CD4-positive, CD25-positive, alpha-beta regulatory T cell (primary cell): ENCODE results near the gene MDM1. TPM values are rescaled to one million over a fixed set of nuclear protein-coding genes. Genes with fewer than 3 reads are reported as not detected.

Source experiments
- ATAC-seq, 2 donors: fragments of 150-1000 bp; cut with Tn5 transposase; one replicate each; pipeline ENCODE4 v1.10.0; 2021; ENCODE audit warnings: low read depth in 2 of 2, moderate number of reproducible peaks in 2 of 2, moderate library complexity in 1 of 2
- DNase-seq, 3 donors: peaks; one replicate each; pipeline versions ENCODE4 v3.0.0 to v3.0.0-alpha.2; 2012 to 2022; ENCODE audit warnings: mixed read lengths in 1 of 3
- H3K27ac ChIP-seq: one replicate; pipeline ENCODE4 v1.7.0; 2013; ENCODE audit warnings: mild to moderate bottlenecking, low read length; ENCODE audit not compliant: insufficient read depth, poor library complexity, severe bottlenecking
- H3K27me3 ChIP-seq: one replicate; pipeline ENCODE4 v1.7.0; 2013; ENCODE audit warnings: low read length; ENCODE audit not compliant: control insufficient read depth, insufficient read depth
- H3K36me3 ChIP-seq: one replicate; pipeline ENCODE4 v1.7.0; 2013; ENCODE audit warnings: mild to moderate bottlenecking, low read length, moderate library complexity; ENCODE audit not compliant: control insufficient read depth, insufficient read depth
- H3K4me1 ChIP-seq: 2 replicates; pipeline ENCODE4 v1.7.0; 2013; ENCODE audit warnings: mild to moderate bottlenecking, low read length; ENCODE audit not compliant: insufficient read depth, control insufficient read depth, poor library complexity, severe bottlenecking
- H3K4me3 ChIP-seq: one replicate; pipeline ENCODE4 v1.7.0; 2013; ENCODE audit warnings: low read depth, mild to moderate bottlenecking, low read length, moderate library complexity
- H3K9me3 ChIP-seq, 2 experiments: 1 replicate in 1 of 2; 2 replicates in 1 of 2; pipeline ENCODE4 v1.7.0; 2013; ENCODE audit warnings: low read length in 2 of 2, mild to moderate bottlenecking in 1 of 2, moderate library complexity in 1 of 2; ENCODE audit not compliant: control insufficient read depth in 2 of 2
- H3K27ac Mint-ChIP-seq, 3 donors: one replicate each; pipeline ENCODE4 v1.8.0; 2020 to 2022; ENCODE audit warnings: mild to moderate bottlenecking in 3 of 3, mixed read lengths in 3 of 3, moderate library complexity in 2 of 3
- H3K27me3 Mint-ChIP-seq: one replicate; pipeline ENCODE4 v1.8.0; 2022; ENCODE audit warnings: mild to moderate bottlenecking, mixed read lengths
- H3K36me3 Mint-ChIP-seq: one replicate; pipeline ENCODE4 v1.8.0; 2020; ENCODE audit warnings: mixed read lengths
- H3K4me1 Mint-ChIP-seq, 4 donors: one replicate each; pipeline ENCODE4 v1.8.0; 2020 to 2022; ENCODE audit warnings: mixed read lengths in 4 of 4, mild to moderate bottlenecking in 1 of 4
- H3K4me3 Mint-ChIP-seq, 4 donors: one replicate each; pipeline ENCODE4 v1.8.0; 2020 to 2022; ENCODE audit warnings: mild to moderate bottlenecking in 4 of 4, mixed read lengths in 4 of 4, moderate library complexity in 3 of 4
- H3K9me3 Mint-ChIP-seq, 7 donors: one replicate each; pipeline ENCODE4 v1.8.0; 2020 to 2022; ENCODE audit warnings: mixed read lengths in 7 of 7, mild to moderate bottlenecking in 3 of 7, moderate library complexity in 2 of 7
- polyA plus RNA-seq, 4 donors: library from polyadenylated mRNA; unstranded; fragments of 300-500 nt; fragmentation: Illumina TruSeq; gene quantifications; one replicate each; pipeline ENCODE4 v1.2.3, GENCODE V29; 2021
- total RNA-seq: library from RNA; stranded (reverse); gene quantifications from one replicate; pipeline ENCODE4 v1.2.3, GENCODE V29; 2022

MDM1 gene
- total and polyA plus RNA-seq, 5 donors from 2014 or later, result 13.4 to 21.2 (median 16.4) TPM

- H3K27ac ChIP-seq, result no peak overlapping the region
- Mint-ChIP-seq H3K4me3 (no peak overlapping the region), H3K27me3 (peaks cover 50% of the 10 kb centered on the region), H3K9me3 (peaks cover 0 to 1% (median 0%) of the 10 kb centered on the region in 7 donors), H3K4me1 (peaks cover 6 to 12% (median 7%) of the 10 kb centered on the region in 4 donors), H3K36me3 (peaks cover 1% of the 10 kb centered on the region), H3K27ac (no peak overlapping the region)
- H3K36me3 ChIP-seq, result no peaks in the 10 kb centered on the region
- no peak for ATAC-seq
- no peaks in the 10 kb centered on the region for H3K9me3 ChIP-seq
- peaks cover 30% of the 10 kb centered on the region for H3K27me3 ChIP-seq
- H3K4me3 ChIP-seq, result no peak overlapping the region
- DNase-seq, result no peak
- H3K4me1 ChIP-seq, result no peaks in the 10 kb centered on the region
These were observed 9.7 kb upstream of the MDM1 start for GRCh38 chr12:68341822-68342221.

GRCh38 chr12:68340404-68341270, 8.5 kb upstream of the MDM1 start:
- Mint-ChIP-seq H3K27ac (no peak overlapping the region), H3K36me3 (no peaks in the 10 kb centered on the region), H3K27me3 (peaks cover 54% of the 10 kb centered on the region), H3K4me3 (no peak overlapping the region), H3K9me3 (no peaks in the 10 kb centered on the region), H3K4me1 (peaks cover 1 to 6% (median 2%) of the 10 kb centered on the region in 4 donors)
- Histone ChIP-seq H3K9me3 (no peaks in the 10 kb centered on the region), H3K4me1 (no peaks in the 10 kb centered on the region), H3K36me3 (no peaks in the 10 kb centered on the region), H3K27me3 (peaks cover 30% of the 10 kb centered on the region), H3K27ac (no peak overlapping the region), H3K4me3 (no peak overlapping the region)
- ATAC-seq (no peak), DNase-seq (no peak)

GRCh38 chr12:68336889-68337303, 4.7 kb upstream of the MDM1 start:
- peaks cover 19% of the 10 kb centered on the region for H3K4me1 ChIP-seq
- H3K36me3 ChIP-seq, result no peaks in the 10 kb centered on the region
- Mint-ChIP-seq H3K27me3 (peaks cover 27% of the 10 kb centered on the region), H3K4me1 (peaks cover 14 to 27% (median 21%) of the 10 kb centered on the region in 4 donors), H3K36me3 (no peaks in the 10 kb centered on the region), H3K9me3 (no peaks in the 10 kb centered on the region), H3K4me3 (no peak overlapping the region), H3K27ac (no peak overlapping the region)
- DNase-seq (no peak), ATAC-seq (no peak)
- H3K9me3 ChIP-seq, result no peaks in the 10 kb centered on the region
- no peak overlapping the region for H3K27ac ChIP-seq
- peaks cover 20% of the 10 kb centered on the region for H3K27me3 ChIP-seq
- no peak overlapping the region for H3K4me3 ChIP-seq

GRCh38 chr12:68335462-68335861, 3.3 kb upstream of the MDM1 start:
- H3K9me3 Mint-ChIP-seq, result no peaks in the 10 kb centered on the region
- Histone ChIP-seq H3K27me3 (peaks cover 11% of the 10 kb centered on the region), H3K4me3 (no peak overlapping the region), H3K9me3 (no peaks in the 10 kb centered on the region), H3K27ac (no peak overlapping the region), H3K4me1 (peaks cover 33% of the 10 kb centered on the region), H3K36me3 (no peaks in the 10 kb centered on the region)
- H3K27ac Mint-ChIP-seq, result no peak overlapping the region
- H3K4me1 Mint-ChIP-seq, result peaks cover 23 to 37% (median 30%) of the 10 kb centered on the region in 4 donors
- no peaks in the 10 kb centered on the region for H3K36me3 Mint-ChIP-seq
- peak overlapping the region in 1 of 4 donors; percentile 39 for H3K4me3 Mint-ChIP-seq
- H3K27me3 Mint-ChIP-seq, result peaks cover 19% of the 10 kb centered on the region
- no peak for ATAC-seq
- DNase-seq, result no peak

GRCh38 chr12:68334132-68334531, 2.0 kb upstream of the MDM1 start:
- peak in 2 of 3 donors; percentile 2 to 77 for DNase-seq
- H3K27ac ChIP-seq, result no peak overlapping the region
- H3K4me3 ChIP-seq, result peak overlapping the region; percentile 27
- no peak for ATAC-seq
- H3K4me1 Mint-ChIP-seq, result peaks cover 26 to 48% (median 37%) of the 10 kb centered on the region in 4 donors
- no peaks in the 10 kb centered on the region for H3K9me3 Mint-ChIP-seq
- H3K36me3 Mint-ChIP-seq, result peaks cover 7% of the 10 kb centered on the region
- H3K36me3 ChIP-seq, result peaks cover 6% of the 10 kb centered on the region
- H3K27ac Mint-ChIP-seq, result peak overlapping the region in 2 of 3 donors; percentile 61 to 79
- H3K9me3 ChIP-seq, result no peaks in the 10 kb centered on the region
- H3K4me1 ChIP-seq, result peaks cover 33% of the 10 kb centered on the region
- peaks cover 6% of the 10 kb centered on the region for H3K27me3 ChIP-seq
- peaks cover 15% of the 10 kb centered on the region for H3K27me3 Mint-ChIP-seq
- peak overlapping the region; percentile 57 to 91 (median 70) for H3K4me3 Mint-ChIP-seq

GRCh38 chr12:68332728-68333630, 817 bp upstream of the MDM1 start:
- no peaks in the 10 kb centered on the region for H3K9me3 Mint-ChIP-seq
- Histone ChIP-seq H3K9me3 (no peaks in the 10 kb centered on the region), H3K27me3 (peaks cover 4% of the 10 kb centered on the region), H3K4me3 (peak overlapping the region; percentile 94), H3K4me1 (peaks cover 33% of the 10 kb centered on the region), H3K36me3 (peaks cover 12% of the 10 kb centered on the region), H3K27ac (peak overlapping the region; percentile 75)
- peaks cover 28 to 54% (median 43%) of the 10 kb centered on the region in 4 donors for H3K4me1 Mint-ChIP-seq
- H3K27me3 Mint-ChIP-seq, result peaks cover 15% of the 10 kb centered on the region
- ATAC-seq (no peak), DNase-seq (no peak)
- peak overlapping the region; percentile 90 to 96 (median 92) for H3K4me3 Mint-ChIP-seq
- peaks cover 7% of the 10 kb centered on the region for H3K36me3 Mint-ChIP-seq
- peak overlapping the region; percentile 87 to 93 (median 89) for H3K27ac Mint-ChIP-seq

- peak overlapping the region; percentile 75 for H3K27ac ChIP-seq
- H3K4me1 ChIP-seq, result peaks cover 33% of the 10 kb centered on the region
- H3K27me3 ChIP-seq, result peaks cover 4% of the 10 kb centered on the region
- H3K4me3 ChIP-seq, result peak overlapping the region; percentile 90
- Mint-ChIP-seq H3K27me3 (peaks cover 5% of the 10 kb centered on the region), H3K27ac (peak overlapping the region in 2 of 3 donors; percentile 85 to 89), H3K4me1 (peaks cover 28 to 59% (median 51%) of the 10 kb centered on the region in 4 donors), H3K4me3 (peak overlapping the region; percentile 90 to 96 (median 92)), H3K36me3 (peaks cover 12% of the 10 kb centered on the region), H3K9me3 (no peaks in the 10 kb centered on the region)
- H3K9me3 ChIP-seq, result no peaks in the 10 kb centered on the region
- no peak for ATAC-seq
- DNase-seq, result no peak
- peaks cover 24% of the 10 kb centered on the region for H3K36me3 ChIP-seq
These were observed 678 bp downstream of the MDM1 start for GRCh38 chr12:68331500-68331868.
